Measurements from ENCODE around the gene OPA1.

Gene OPA1

GRCh38 chr3:193645806-193646205, 52.8 kb downstream of the OPA1 start:
- no peak for DNase-seq (ENCODE audit: low read depth, low spot score)

- DNase-seq (ENCODE audit: low read depth, low spot score): no peak
Observed at GRCh38 chr3:193648542-193649076, 55.6 kb downstream of the OPA1 start.

- no peak for DNase-seq (ENCODE audit: low read depth, low spot score)
Observed at GRCh38 chr3:193650585-193650984, 57.6 kb downstream of the OPA1 start.

GRCh38 chr3:193655831-193656433, 62.9 kb downstream of the OPA1 start:
- no peak for DNase-seq (ENCODE audit: low read depth, low spot score)

- no peak for DNase-seq (ENCODE audit: low read depth, low spot score)
Observed at GRCh38 chr3:193656445-193656844, 63.4 kb downstream of the OPA1 start.

- no peak for DNase-seq (ENCODE audit: low read depth, low spot score)
Observed at GRCh38 chr3:193656878-193657282, 63.9 kb downstream of the OPA1 start.

GRCh38 chr3:193660171-193660570, 67.2 kb downstream of the OPA1 start:
- DNase-seq (ENCODE audit: low read depth, low spot score): no peak

- no peak for DNase-seq (ENCODE audit: low read depth, low spot score)
Observed at GRCh38 chr3:193660698-193661411, 67.8 kb downstream of the OPA1 start.

GRCh38 chr3:193662757-193663322, 69.8 kb downstream of the OPA1 start:
- no peak for DNase-seq (ENCODE audit: low read depth, low spot score)

GRCh38 chr3:193665370-193665989, 72.5 kb downstream of the OPA1 start:
- DNase-seq (ENCODE audit: low read depth, low spot score): peak; percentile 7

GRCh38 chr3:193673845-193674244, 80.8 kb downstream of the OPA1 start:
- DNase-seq (ENCODE audit: low read depth, low spot score): no peak

- no peak for DNase-seq (ENCODE audit: low read depth, low spot score)
Observed at GRCh38 chr3:193674714-193675113, 81.7 kb downstream of the OPA1 start.

- DNase-seq (ENCODE audit: low read depth, low spot score): no peak
Observed at GRCh38 chr3:193677734-193678133, 84.7 kb downstream of the OPA1 start.

- no peak for DNase-seq (ENCODE audit: low read depth, low spot score)
Observed at GRCh38 chr3:193680220-193680619, 87.2 kb downstream of the OPA1 start.

GRCh38 chr3:193681631-193682030, 88.6 kb downstream of the OPA1 start:
- DNase-seq (ENCODE audit: low read depth, low spot score): no peak

- no peak for DNase-seq (ENCODE audit: low read depth, low spot score)
Observed at GRCh38 chr3:193686665-193687483, 93.9 kb downstream of the OPA1 start.

- no peak for DNase-seq (ENCODE audit: low read depth, low spot score)
Observed at GRCh38 chr3:193688834-193689714, 96.1 kb downstream of the OPA1 start.

GRCh38 chr3:193693774-193694173, 100.8 kb downstream of the OPA1 start:
- no peak for DNase-seq (ENCODE audit: low read depth, low spot score)

GRCh38 chr3:193701953-193702635, 109.1 kb downstream of the OPA1 start:
- DNase-seq (ENCODE audit: low read depth, low spot score): no peak

- no peak for DNase-seq (ENCODE audit: low read depth, low spot score)
Observed at GRCh38 chr3:193702967-193703366, 110.0 kb downstream of the OPA1 start.
